GM19035 (cell line): ENCODE results near the gene UBE2O.

Experiments
- ATAC-seq: cut with Tn5 transposase; IDR thresholded peaks from one replicate; pipeline ENCODE4 v1.9.1; 2021; ENCODE audit not compliant: unreplicated experiment

UBE2O gene

DNA sequence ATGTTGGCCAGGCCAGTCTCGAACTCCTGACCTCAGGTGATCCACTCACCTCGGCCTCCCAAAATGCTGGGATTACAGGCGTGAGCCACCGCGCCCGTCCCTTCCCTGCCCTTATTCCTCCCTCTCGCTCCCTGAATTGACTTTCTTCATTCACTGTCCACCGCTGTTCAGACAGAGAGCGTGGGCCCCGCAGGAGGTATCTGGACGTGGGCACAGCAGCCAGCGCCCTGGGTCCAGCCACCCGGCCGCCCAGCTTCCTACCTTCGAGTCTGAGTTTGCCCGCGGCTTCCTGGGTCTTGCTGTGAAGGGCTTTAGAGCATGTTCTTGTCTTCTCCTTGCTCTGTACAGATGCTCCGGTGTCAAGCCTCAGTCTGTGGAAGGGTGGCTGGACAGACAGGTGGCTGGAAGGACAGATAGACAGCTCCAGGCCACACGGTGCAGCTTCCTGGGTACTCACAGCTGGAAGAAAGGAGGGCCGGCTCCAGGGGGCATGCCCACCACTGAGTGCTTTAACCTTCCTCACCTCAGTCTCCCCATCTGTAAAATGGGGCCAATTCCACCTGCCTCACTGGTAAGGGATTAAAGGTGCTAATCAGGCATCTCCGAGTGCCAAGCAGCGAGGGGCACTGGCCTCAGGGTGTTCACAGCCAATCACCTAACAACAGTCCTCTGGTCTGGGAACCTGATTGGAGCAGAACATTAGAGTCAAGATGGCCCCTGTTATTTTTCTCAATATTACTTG, 34.7 kb upstream of the UBE2O start:
- no peak for ATAC-seq

DNA sequence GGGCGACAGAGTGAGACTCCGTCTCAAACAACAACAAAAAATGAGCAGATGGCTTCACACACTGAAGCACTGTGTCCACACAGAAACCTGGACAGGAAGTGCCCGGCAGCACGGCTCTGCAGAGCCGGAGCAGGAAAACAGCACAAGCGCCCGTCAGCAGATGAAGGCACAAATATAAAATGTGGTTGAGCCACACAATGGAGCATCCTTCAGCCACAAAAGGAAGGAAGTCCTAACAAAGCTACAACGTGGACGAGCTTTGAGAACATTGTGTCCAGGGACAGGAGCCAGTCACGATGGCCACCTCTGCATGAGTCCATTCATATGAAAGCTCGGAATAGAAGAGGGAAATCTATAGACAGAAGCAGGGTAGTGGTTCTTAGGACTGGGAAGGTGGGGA, 32.6 kb upstream of the UBE2O start:
- ATAC-seq = no peak

DNA sequence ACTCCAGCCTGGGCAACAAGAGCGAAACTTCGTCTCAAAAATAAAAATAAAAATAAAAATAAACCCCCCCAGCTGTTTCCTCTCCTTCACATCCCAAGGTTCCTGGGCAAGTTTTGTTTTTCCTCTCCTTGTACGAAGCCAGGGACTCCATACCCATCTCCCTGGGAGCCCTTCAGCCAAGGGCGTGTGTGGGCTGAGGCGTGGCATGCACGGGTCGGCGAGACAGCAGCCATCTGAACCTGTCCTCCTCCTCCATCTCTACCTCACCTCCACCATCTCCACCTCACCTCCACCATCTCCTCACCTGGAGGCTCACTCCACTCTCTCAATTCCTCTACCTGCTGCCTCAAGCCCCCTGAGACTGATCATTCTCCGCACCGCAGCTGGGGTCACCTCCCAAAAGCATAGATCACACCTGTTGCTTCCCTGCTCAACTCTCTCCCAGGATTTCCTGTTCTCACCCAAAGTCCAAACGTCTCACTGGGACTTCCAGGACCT, 31.3 kb upstream of the UBE2O start:
- ATAC-seq = no peak

DNA sequence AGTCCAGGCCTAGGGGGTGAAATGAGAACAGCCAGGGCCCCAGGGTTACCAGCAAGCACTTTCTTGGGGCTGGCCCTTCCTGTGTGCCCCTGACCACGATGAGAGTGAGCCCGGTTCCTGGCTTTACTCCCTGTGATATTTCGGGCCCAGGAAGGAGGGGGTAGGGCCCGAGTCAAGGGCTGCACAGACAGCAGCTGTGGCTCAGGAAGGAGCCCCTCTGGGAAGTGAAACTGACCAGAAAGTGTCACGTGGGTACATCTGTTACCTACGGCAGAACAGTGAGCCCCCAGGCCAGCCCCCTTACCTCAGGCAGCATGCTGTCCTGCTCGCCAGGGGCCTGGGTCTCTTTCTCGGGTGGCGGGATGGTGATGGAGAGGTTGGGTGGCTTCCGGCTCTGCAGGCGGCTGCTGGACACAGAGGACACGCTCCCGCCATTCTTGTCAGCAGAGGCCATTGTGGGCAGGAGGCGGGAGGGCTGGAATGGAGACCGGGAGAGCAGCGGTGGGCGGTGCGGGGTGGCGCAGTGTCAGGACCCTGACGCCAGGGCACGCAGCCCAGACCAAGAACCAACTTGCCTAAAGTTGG, 28.2 kb upstream of the UBE2O start:
- ATAC-seq = no peak

DNA sequence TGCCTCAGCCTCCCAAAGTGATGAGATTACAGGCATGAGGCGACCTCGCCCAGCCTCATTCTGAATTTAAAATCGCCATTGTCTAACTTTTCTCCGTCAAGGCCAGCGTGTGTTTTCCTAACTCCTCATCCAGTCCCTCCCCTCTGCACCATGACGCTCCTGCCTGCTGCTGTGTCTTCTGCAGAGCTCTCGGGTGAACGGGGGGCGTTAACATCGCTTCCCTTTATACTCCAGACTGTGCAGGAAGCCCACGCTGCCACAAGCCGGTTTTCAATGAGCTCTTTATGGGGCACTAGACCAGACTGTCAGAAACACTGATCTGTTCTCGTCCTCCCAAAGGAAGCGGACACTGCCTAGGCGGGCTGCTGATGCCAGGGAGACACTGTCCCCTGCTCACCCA, 27.7 kb upstream of the UBE2O start:
- ATAC-seq = no peak

DNA sequence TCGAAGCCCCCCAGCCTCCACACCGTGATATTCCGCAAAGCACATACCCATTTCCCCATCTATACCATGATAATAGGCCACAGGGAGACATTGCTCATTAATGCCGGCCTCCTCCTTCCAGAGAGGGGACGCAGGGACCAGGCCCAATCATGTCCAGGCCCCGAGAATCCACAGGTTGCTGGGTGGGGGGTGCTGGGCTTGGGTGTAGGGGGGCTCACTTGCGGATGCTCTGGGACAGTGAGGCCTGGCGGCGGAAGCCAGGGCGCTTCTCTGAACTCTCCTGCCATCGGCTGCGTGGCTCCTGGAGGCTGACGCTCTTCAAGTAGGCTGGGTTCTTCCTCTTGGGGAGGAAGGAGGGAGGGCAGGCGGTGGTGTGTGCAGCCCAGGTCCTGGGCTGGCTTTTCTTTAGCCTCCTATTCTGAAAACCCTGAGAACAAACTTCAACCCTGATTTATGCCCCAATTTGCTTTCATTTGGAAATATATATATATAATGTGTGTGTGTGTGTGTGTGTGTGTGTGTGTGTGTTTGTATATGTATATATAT, 26.6 kb upstream of the UBE2O start:
- no peak for ATAC-seq

DNA sequence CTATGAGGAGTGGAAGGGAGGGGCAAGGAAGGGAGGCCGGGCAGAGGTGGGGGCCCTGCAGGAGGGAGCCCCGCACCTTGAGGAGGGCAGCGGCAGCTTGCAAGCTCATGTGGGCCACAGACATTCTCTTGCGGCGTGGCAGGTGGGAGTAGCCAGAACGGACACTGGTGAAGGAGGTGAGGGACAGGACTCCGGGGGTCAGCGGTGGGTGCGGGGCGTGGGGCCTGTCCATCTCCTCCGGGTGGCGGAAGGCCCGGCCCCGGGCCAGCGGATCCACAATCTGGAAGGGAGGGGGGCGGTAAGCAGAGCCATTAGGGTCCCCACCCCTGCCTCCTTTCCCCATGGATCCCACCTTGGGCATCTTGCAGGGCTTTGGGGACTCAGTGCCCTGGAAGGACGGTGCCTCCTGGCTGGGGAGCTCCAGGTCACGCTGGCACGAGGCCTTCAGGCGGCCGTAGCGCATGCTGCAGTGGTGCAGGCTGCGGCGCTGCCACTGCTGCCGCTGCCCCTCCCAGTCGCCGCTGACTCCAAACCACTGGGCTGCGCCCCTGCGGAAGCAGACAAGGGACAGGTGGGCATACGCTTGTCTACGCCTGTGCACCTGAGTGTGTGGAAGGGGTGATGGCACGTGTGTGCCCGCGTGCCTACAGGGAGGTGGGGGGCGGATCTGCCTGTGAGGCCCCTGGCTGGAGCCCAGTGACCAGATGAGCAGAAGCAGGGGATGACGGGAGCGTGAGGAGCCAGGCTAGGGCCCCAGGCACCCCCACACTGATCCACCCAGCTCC, 26.0 kb upstream of the UBE2O start:
- no peak for ATAC-seq

DNA sequence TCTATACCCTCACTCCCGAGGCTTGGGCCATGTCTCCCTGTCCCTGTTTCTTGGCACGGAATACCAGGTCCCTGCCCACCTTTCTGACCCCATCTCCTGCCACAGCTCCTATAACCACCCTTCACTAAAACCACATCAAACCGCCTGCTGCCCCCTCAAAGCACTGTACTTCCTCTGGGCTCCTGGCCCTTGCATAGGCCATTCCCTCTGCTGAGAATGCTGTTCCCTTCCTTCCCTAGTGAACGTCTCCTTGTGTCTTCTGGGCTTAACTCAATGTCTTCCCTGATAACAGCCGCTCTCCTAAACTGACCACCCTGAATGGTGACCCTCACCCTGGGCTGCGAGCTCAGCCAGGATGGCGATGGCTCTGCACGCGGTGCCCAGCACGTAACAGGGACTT, 25.1 kb upstream of the UBE2O start:
- ATAC-seq = no peak

DNA sequence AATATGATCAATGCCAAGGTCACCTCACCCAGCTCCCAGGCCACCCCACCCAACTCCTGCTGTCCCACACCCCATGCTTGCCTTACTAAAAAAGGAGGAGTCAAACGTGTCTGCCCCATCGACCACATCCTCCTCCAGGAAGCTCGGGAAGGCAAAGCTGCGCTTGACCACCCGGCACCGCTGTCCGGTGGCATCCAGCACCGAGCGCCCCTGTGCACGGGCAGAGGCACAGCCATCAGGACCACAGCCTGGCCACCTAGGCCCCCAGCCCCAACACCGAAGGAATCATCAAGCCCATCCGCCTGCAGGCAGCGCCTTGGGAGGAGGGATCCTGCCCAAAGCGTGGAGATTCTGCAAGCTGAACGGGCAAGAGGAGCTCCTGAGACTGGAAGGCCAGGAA, 24.6 kb upstream of the UBE2O start:
- ATAC-seq = no peak

DNA sequence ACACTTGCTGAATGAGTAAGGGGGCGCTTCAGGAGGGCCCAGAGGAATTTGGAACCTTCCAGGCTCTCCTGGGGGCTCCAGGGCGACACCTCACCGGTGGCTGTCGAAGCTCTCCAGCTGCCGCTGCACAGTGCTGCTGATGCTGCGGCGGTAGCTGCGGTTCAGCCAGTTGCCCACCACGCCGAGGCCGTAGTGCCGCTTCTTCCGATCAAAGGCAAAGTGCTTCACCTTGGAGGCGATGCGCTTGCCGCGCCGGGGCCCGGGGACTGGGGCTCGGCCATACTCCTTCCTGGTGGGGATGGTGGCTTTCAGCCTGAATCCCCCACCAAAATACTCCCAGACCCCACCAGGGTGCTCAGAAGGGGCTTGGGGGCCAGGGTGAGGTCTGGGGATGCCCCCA, 23.8 kb upstream of the UBE2O start:
- no peak for ATAC-seq

DNA sequence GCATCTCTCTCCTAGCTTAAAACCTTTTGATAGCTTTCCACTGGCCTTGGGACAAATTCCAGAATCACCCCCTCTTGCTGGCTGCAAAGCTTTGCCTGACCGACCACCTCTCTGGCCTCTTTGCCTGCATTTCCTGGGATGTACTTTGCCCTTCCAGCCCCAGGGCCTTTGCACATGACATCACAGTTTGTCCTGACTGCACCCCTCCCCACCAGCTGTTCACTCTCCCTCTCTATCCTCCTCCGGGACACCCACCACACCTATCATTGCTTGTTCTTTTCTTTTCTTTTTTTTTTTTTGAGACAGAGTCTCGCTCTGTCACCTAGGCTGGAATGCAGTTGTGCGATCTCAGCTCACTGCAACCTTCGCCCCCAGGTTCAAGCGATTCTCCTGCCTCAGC, 22.4 kb upstream of the UBE2O start:
- no peak for ATAC-seq

DNA sequence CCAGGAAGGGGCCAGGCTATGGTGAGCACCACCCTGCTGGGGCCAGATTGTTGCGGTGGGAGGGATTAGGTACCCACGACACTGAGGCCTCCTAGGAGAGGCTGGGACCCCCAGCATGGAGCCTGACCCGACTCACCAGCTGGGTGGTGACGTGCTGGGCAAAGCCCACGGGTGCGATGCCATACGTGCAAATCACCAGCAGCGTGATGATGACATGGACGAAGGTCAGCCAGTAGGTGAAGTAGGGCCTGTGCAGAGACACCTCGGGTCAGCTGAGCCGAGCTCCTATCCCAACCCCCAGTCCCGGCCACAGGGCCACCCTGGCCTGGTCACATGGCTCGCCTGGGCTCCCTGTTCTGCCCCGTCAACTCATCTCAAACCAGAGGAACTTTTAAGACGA, 21.9 kb upstream of the UBE2O start:
- no peak for ATAC-seq

DNA sequence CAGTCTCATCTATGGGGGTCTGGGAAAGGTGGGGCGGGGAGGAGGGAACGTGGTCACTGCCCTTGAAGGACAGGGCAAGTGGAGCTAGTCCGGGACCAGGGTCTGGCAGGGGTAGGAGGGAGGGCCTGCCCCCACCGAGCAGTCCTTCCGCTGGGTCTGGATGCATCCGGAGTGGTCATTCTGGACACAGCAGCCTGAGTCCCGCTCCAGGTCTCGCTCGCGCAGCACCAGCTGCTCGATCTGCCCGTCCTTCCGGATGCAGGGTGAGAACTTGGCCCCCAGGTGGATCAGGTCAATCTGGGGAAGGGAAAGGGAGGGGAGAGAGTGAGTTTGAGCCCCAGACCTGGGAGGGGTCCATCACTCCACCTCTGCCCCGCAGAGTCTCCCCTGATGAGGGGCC, 21.3 kb upstream of the UBE2O start:
- no peak for ATAC-seq

DNA sequence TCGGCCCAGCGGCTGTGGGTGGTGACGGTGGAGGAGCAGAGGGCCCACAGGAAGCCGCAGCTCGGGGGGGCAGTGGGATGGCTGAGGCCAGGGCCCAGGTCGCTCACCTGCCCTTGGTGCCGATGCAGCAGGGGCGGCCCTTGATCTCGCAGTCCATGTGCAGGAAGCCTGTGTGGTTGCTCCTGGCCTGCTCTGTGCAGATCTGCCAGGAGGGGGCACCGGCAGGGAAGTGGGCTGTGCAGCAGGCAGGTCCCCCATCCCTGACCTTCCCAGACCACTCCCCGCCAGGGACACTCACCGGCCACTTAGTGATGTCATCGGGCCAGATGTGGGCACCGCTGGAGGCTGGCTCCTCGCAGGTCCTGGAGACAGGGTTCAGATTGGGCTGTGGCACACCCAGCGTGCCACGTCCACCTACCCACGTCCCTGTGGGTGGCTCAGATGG, 20.6 kb upstream of the UBE2O start:
- no peak for ATAC-seq

DNA sequence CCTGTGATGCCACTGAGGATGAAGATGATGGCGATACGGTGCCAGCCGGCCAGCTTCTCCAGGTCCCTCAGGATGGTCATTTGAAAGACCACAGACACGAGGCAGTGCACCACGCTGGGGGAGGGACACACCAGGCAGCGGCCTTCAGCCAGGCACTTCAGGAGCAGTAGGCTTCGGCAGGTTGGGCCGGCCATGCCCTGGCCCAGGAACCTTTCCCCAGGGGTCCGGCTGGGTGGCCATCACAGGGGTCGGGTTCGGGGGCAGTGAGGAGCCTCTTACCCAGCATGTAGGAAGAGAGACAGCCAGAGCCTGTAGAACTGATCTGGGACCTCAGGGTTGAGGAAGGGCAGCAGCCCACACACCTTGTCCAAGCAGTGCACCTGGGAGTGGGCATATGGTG, 19.8 kb upstream of the UBE2O start:
- no peak for ATAC-seq

DNA sequence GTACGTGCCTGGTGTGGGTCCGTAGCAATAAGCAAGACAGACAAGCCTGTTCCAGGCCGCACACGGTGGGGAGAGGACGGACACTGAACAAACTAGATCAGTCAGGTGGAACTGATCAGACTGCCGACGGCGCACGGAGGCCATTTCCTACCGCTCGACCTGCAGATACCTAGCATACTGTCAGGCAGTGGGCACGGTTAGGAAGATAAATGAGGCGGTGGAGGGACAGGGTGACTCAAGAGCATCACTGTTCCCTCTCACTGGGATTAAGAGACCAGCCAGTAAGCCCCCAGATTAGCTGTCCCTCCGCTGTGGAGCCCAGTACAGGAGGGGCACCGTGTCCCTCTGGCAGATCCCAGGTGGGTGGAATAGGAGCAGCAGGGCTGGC, 19.3 kb upstream of the UBE2O start:
- no peak for ATAC-seq

DNA sequence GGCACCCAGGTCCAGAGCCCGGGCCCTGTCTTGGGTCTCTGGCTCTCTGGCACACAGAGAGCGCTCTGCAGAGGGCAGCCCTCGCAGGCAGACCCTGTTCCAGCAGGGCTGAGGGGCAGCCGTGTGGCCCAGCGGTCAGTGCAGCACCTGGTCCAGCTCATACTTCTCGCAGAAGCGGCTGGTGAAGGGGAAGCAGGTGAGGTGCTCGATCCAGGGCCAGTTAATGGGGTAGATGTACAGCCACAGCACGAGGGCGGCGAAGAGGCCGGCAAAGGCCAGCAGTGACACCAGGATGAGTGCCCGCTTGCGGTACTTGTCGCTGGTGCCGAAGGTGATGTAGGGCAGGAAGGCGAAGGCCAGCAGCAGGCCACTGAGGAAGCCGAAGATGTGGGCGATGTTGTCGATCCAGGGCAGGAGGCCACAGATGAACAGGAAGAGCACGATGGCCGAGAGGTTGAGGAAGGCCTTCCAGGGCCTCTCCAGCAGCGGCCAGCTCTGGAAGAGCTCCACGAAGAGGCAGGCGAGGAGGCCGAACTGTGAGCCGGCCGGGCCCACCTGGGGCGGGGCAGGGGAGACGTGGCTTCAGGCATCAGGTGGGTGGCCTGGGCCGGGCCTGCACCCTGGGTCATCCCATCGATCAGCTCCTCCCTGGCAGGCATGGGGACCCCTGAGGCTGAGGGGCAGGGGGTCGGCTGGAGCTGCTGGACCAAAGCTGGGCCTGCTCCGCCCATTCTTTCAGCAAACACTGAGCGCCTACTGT, 18.7 kb upstream of the UBE2O start:
- ATAC-seq = no peak

DNA sequence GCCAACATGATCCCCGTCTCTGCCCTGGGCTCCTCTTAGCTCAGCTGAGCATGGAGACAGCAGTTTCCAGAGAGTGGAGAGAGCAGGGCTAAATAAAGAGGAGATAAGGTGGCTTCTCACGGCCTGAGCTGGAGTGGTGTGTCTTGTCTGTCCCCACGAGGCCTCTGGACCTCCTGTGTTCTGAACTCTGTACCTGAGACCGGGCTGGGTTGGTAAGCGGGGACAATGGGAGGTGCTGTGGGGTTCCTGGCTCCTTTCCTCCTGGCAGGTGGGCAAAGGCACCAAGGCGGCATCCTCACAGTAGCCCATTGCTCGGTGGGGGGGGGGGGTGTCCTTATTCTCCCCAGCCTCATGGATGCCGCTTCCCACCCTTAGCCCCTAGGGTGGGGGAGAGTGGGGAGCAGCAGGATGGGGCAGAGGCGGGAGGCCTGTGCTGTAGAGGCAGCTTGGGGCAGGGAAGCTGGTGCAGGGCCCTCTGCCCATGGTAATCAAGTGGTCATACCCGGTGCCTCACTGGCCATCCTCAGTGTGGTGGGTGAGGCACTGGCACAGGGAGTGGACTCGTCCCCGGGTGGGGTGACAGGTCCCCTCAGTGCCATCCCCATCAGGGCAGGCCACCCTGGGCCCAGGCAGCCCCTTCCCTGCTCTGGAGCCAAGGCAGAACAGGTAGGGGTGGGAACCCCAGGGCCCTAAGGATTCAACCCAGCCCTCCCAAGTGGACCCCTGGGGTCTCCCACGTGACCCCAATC, 17.2 kb upstream of the UBE2O start:
- ATAC-seq = no peak

DNA sequence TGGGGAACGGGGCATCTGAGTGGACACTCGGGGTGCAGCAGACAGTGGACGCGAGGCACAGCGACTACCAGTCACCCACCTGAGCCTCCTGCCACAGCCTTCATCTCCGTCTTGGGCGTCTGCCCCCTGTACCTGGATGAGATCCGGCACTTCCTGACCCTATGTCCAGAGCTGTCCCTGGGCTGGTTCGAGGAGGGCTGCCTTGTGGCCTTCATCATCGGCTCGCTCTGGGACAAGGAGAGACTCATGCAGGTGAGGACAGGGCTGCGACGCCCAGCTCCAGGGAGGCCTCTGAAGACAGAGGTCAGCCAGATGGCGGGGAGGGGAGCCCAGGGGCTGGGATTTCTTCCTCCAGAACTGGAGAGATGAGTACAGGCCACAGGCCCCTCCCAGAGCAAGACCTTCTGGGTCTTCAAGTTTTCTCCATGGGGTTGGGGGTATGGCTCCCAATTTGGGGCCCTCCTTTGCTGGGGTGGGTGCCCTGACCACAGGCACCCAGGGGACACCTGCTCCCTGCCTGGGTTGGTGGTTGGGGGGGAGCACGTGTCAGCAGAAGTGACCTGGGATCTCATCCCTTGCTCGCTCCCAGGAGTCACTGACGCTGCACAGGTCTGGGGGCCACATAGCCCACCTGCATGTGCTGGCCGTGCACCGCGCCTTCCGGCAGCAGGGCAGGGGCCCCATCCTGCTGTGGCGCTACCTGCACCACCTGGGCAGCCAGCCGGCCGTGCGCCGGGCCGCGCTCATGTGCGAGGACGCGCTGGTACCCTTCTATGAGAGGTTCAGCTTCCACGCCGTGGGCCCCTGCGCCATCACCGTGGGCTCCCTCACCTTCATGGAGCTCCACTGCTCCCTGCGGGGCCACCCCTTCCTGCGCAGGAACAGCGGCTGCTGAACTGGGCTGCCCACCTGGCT, 16.4 kb upstream of the UBE2O start:
- no peak for ATAC-seq
